Measurements from ENCODE around the gene GRK5. TPM values are rescaled to one million over a fixed set of nuclear protein-coding genes. Genes with fewer than 3 reads are reported as not detected.

GRK5 gene
- total RNA-seq, 1 experiment from 2014 or later = 1.2 TPM

GRCh38 chr10:119377958-119378736 lies 170.8 kb downstream of the GRK5 start:
- no peak overlapping the region for H3K4ac ChIP-seq (ENCODE audit: low read depth, low read length)
- H2AFZ ChIP-seq (ENCODE audit: low read length) = no peak overlapping the region
- Mint-ChIP-seq H3K27me3 (ENCODE audit: low read depth) (no peaks in the 10 kb centered on the region; the same call in 1 of the 2 replicates), H3K4me3 (no peak overlapping the region), H3K36me3 (ENCODE audit: insufficient read depth in 1 of 3, low read depth in 3 of 3) (peaks cover 0 to 2% (median 0%) of the 10 kb centered on the region in 3 experiments; a peak in 1 of 7 replicates), H3K4me1 (peaks cover 4 to 7% of the 10 kb centered on the region in 2 experiments; a peak in 3 of 4 replicates), H3K27ac (peak overlapping the region in 1 of 3 experiments; percentile 43; a peak in 1 of 7 replicates), H3K9me3 (no peaks in the 10 kb centered on the region)
- H2BK15ac ChIP-seq (ENCODE audit: low read depth, low read length) = no peak overlapping the region
- H4K8ac ChIP-seq (replicated peaks; ENCODE audit: insufficient read length, low read depth, low read length) = no peak overlapping the region
- no peak overlapping the region for H3K27ac ChIP-seq (ENCODE audit: insufficient read length, low read depth, low read length)
- no peaks in the 10 kb centered on the region for H3K9me3 ChIP-seq (ENCODE audit: control insufficient read depth, low read depth, low read length)
- no peak overlapping the region for H3K56ac ChIP-seq (ENCODE audit: insufficient read length, low read depth, low read length)
- no peak overlapping the region for H3K14ac ChIP-seq (ENCODE audit: insufficient read depth, low read length)
- no peak overlapping the region for H2BK120ac ChIP-seq (ENCODE audit: low read depth, low read length, poor library complexity, severe bottlenecking)
- H3K9ac ChIP-seq (ENCODE audit: extremely low read depth, insufficient read length, low read length) = no peak overlapping the region
- no peak overlapping the region for H4K5ac ChIP-seq (ENCODE audit: insufficient read length, low read depth, low read length)
- no peak overlapping the region for H2AK5ac ChIP-seq (ENCODE audit: insufficient read length, low read length)
- no peaks in the 10 kb centered on the region for H4K20me1 ChIP-seq (ENCODE audit: control insufficient read depth, insufficient read depth, insufficient read length)
- H3K4me2 ChIP-seq (ENCODE audit: insufficient read depth, insufficient read length, low read length) = no peak overlapping the region
- TF ChIP-seq, protein P1, sequence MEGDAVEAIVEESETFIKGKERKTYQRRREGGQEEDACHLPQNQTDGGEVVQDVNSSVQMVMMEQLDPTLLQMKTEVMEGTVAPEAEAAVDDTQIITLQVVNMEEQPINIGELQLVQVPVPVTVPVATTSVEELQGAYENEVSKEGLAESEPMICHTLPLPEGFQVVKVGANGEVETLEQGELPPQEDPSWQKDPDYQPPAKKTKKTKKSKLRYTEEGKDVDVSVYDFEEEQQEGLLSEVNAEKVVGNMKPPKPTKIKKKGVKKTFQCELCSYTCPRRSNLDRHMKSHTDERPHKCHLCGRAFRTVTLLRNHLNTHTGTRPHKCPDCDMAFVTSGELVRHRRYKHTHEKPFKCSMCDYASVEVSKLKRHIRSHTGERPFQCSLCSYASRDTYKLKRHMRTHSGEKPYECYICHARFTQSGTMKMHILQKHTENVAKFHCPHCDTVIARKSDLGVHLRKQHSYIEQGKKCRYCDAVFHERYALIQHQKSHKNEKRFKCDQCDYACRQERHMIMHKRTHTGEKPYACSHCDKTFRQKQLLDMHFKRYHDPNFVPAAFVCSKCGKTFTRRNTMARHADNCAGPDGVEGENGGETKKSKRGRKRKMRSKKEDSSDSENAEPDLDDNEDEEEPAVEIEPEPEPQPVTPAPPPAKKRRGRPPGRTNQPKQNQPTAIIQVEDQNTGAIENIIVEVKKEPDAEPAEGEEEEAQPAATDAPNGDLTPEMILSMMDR (conservative IDR thresholded peaks at IDR 0.05) = no peak
- no peaks in the 10 kb centered on the region for H3K4me1 ChIP-seq (ENCODE audit: insufficient read depth, low read length)
- WGBS (ENCODE audit: extremely low coverage, insufficient read length, low lambda C conversion rate) = no CpG with 5 or more reads among the region's 29 CpGs
- H3K23ac ChIP-seq (ENCODE audit: insufficient read length, low read depth, low read length) = no peak overlapping the region
- H2BK20ac ChIP-seq (ENCODE audit: low read depth, low read length, poor library complexity, severe bottlenecking) = no peak overlapping the region
- H3K18ac ChIP-seq (ENCODE audit: insufficient read length, low read depth, low read length) = no peak overlapping the region
- H3K79me2 ChIP-seq (ENCODE audit: insufficient read depth, low read length) = no peaks in the 10 kb centered on the region
- no peaks in the 10 kb centered on the region for H3K23me2 ChIP-seq (ENCODE audit: insufficient read length, low read depth, low read length, poor library complexity, severe bottlenecking)
- H3K27me3 ChIP-seq (ENCODE audit: insufficient read depth, low read length) = no peaks in the 10 kb centered on the region
- H2BK5ac ChIP-seq (ENCODE audit: insufficient read length, low read length) = no peak overlapping the region
- no peaks in the 10 kb centered on the region for H3K79me1 ChIP-seq (ENCODE audit: insufficient read depth, low read depth, low read length, poor library complexity, severe bottlenecking)
- H3T11ph ChIP-seq (ENCODE audit: low read length) = no peak overlapping the region
- DNase-seq = no peak
- no peak overlapping the region for H4K91ac ChIP-seq (ENCODE audit: insufficient read length, low read depth, low read length)
- no peak overlapping the region for H2BK12ac ChIP-seq (ENCODE audit: insufficient read length, low read depth, low read length)

Measured in H9 (cell line).